ENCODE data around the gene LSM14A.
"Not testable (repeated sequence)": the region's sequence is repeated elsewhere in the genome, so short reads cannot be mapped to it uniquely, and the experiment has no call there.

The LSM14A gene

GRCh38 chr19:34171539-34171876 lies 796 bp upstream of the LSM14A start:
- H3K4me3 ChIP-seq, result peak overlapping the region; percentile 88 to 99 (median 97)

GRCh38 chr19:34172661-34173192 lies 423 bp downstream of the LSM14A start:
- Histone ChIP-seq H3K27ac (peak overlapping the region; percentile 97 to 100 (median 99)), H3K4me1 (peaks cover 47 to 71% (median 64%) of the 10 kb centered on the region in 10 experiments), H3K4me2 (peak overlapping the region; percentile 80 to 98 (median 93)), H3K9ac (peak overlapping the region; percentile 98 to 100 (median 100)), H3K4me3 (peak overlapping the region; percentile 88 to 99 (median 97)), H3K36me3 (peaks cover 3 to 37% (median 16%) of the 10 kb centered on the region in 11 experiments; a peak in 16 of 22 replicates), H4K20me1 (peaks cover 44 to 51% (median 46%) of the 10 kb centered on the region in 11 experiments), H3K27me3 (no peaks in the 10 kb centered on the region), H3K9me3 (replicated peaks in 1 of 11) (no peaks in the 10 kb centered on the region)
- TF ChIP-seq Cebpa-rat (IDR thresholded peaks at IDR 0.05), result no peak

More at GRCh38 chr19:34171539-34171876, 796 bp upstream of the LSM14A start:
- peak overlapping the region; percentile 79 to 98 (median 94) for H3K4me2 ChIP-seq
- peak overlapping the region; percentile 97 to 100 (median 99) for H3K27ac ChIP-seq
- no peaks in the 10 kb centered on the region for H3K27me3 ChIP-seq
- peaks cover 47 to 64% (median 56%) of the 10 kb centered on the region in 10 experiments for H3K4me1 ChIP-seq
- peak overlapping the region; percentile 98 to 100 (median 100) for H3K9ac ChIP-seq
- no peak for TF ChIP-seq Cebpa-rat (IDR thresholded peaks at IDR 0.05)
- H4K20me1 ChIP-seq, result peaks cover 32 to 39% (median 34%) of the 10 kb centered on the region in 11 experiments
- H3K36me3 ChIP-seq, result peaks cover 0 to 25% (median 10%) of the 10 kb centered on the region in 11 experiments; a peak in 10 of 22 replicates
- no peaks in the 10 kb centered on the region for H3K9me3 ChIP-seq (replicated peaks in 1 of 11)

- peak in 2 of 11 experiments; percentile 59 to 63; a peak in 3 of 22 replicates for TF ChIP-seq Cebpa-rat (IDR thresholded peaks at IDR 0.05)
- H3K4me1 ChIP-seq, result peaks cover 43 to 75% (median 67%) of the 10 kb centered on the region in 10 experiments
- H3K4me3 ChIP-seq, result peak overlapping the region; percentile 88 to 99 (median 97)
- H3K36me3 ChIP-seq, result peaks cover 4 to 44% (median 22%) of the 10 kb centered on the region in 11 experiments; a peak in 16 of 22 replicates
- peak overlapping the region; percentile 80 to 98 (median 93) for H3K4me2 ChIP-seq
- no peaks in the 10 kb centered on the region for H3K27me3 ChIP-seq
- no peaks in the 10 kb centered on the region for H3K9me3 ChIP-seq (replicated peaks in 1 of 11)
- peak overlapping the region; percentile 97 to 100 (median 99) for H3K27ac ChIP-seq
- H3K9ac ChIP-seq, result peak overlapping the region; percentile 98 to 100 (median 100)
- H4K20me1 ChIP-seq, result peaks cover 51 to 58% (median 53%) of the 10 kb centered on the region in 11 experiments
Measured at GRCh38 chr19:34173193-34173956, 1.1 kb downstream of the LSM14A start.

GRCh38 chr19:34175173-34175572 lies 2.9 kb downstream of the LSM14A start:
- Histone ChIP-seq H3K36me3 (peaks cover 9 to 62% (median 37%) of the 10 kb centered on the region in 11 experiments; a peak in 21 of 22 replicates), H3K4me1 (peaks cover 46 to 80% (median 71%) of the 10 kb centered on the region in 10 experiments), H3K27ac (peak overlapping the region in 2 of 11 experiments; percentile 3 to 21; a peak in 2 of 22 replicates), H3K9ac (peak overlapping the region in 10 of 11 experiments; percentile 20 to 100 (median 46); a peak in 15 of 22 replicates), H3K4me3 (peak overlapping the region; percentile 25 to 99 (median 91); a peak in 15 of 20 replicates), H4K20me1 (peaks cover 69 to 76% (median 71%) of the 10 kb centered on the region in 11 experiments), H3K4me2 (peak overlapping the region; percentile 80 to 98 (median 93))
- H3K27me3 ChIP-seq; H3K9me3 ChIP-seq (replicated peaks in 1 of 11): not testable (repeated sequence)

GRCh38 chr19:34176581-34176980 lies 4.3 kb downstream of the LSM14A start:
- Histone ChIP-seq H3K27ac (no peak overlapping the region), H3K27me3 (no peaks in the 10 kb centered on the region), H3K4me1 (peaks cover 42 to 80% (median 58%) of the 10 kb centered on the region in 10 experiments), H3K4me3 (0 out of 20 replicates have a peak overlapping the region, but pooled peaks of 1 of the 10 experiments have one; percentile 98), H3K9ac (peak overlapping the region in 1 of 11 experiments; percentile 99; a peak in 2 of 22 replicates), H3K9me3 (replicated peaks in 1 of 11) (no peaks in the 10 kb centered on the region), H4K20me1 (peaks cover 83 to 90% (median 85%) of the 10 kb centered on the region in 11 experiments), H3K36me3 (peaks cover 18 to 76% (median 51%) of the 10 kb centered on the region in 11 experiments; a peak in 21 of 22 replicates), H3K4me2 (peak overlapping the region in 10 of 11 experiments; percentile 7 to 98 (median 92); a peak in 14 of 22 replicates)
- TF ChIP-seq Cebpa-rat (IDR thresholded peaks at IDR 0.05), result no peak

GRCh38 chr19:34178274-34178610 lies 5.9 kb downstream of the LSM14A start:
- Histone ChIP-seq H3K4me2 (peak overlapping the region in 10 of 11 experiments; percentile 5 to 95 (median 42); a peak in 11 of 22 replicates), H3K9ac (0 out of 22 replicates have a peak overlapping the region, but pooled peaks of 1 of the 11 experiments have one; percentile 48), H3K4me1 (peaks cover 38 to 81% (median 54%) of the 10 kb centered on the region in 10 experiments), H3K36me3 (peaks cover 18 to 92% (median 65%) of the 10 kb centered on the region in 11 experiments; a peak in 21 of 22 replicates), H3K27me3 (no peaks in the 10 kb centered on the region), H3K4me3 (no peak overlapping the region), H3K9me3 (replicated peaks in 1 of 11) (no peaks in the 10 kb centered on the region), H4K20me1 (peaks cover 98 to 100% (median 100%) of the 10 kb centered on the region in 11 experiments), H3K27ac (no peak overlapping the region)
- no peak for TF ChIP-seq Cebpa-rat (IDR thresholded peaks at IDR 0.05)

GRCh38 chr19:34179066-34179465 lies 6.8 kb downstream of the LSM14A start:
- Histone ChIP-seq H3K4me2 (peak overlapping the region in 2 of 11 experiments; percentile 6 to 28; a peak in 4 of 22 replicates), H4K20me1 (peaks cover 98 to 100% (median 100%) of the 10 kb centered on the region in 11 experiments), H3K9ac (no peak overlapping the region), H3K9me3 (replicated peaks in 1 of 11) (no peaks in the 10 kb centered on the region), H3K4me3 (no peak overlapping the region), H3K27ac (no peak overlapping the region), H3K36me3 (peaks cover 21 to 100% (median 73%) of the 10 kb centered on the region in 11 experiments), H3K27me3 (no peaks in the 10 kb centered on the region), H3K4me1 (peaks cover 40 to 88% (median 57%) of the 10 kb centered on the region in 10 experiments)
- no peak for TF ChIP-seq Cebpa-rat (IDR thresholded peaks at IDR 0.05)

- Histone ChIP-seq H3K9ac (no peak overlapping the region), H3K4me1 (peaks cover 37 to 87% (median 57%) of the 10 kb centered on the region in 10 experiments), H3K27ac (no peak overlapping the region), H3K36me3 (peaks cover 22 to 94% (median 70%) of the 10 kb centered on the region in 11 experiments), H3K4me2 (peak overlapping the region in 5 of 11 experiments; percentile 40 to 58 (median 43); a peak in 8 of 22 replicates), H3K27me3 (no peaks in the 10 kb centered on the region), H3K9me3 (replicated peaks in 1 of 11) (no peaks in the 10 kb centered on the region), H4K20me1 (peaks cover 100% of the 10 kb centered on the region in 11 experiments), H3K4me3 (no peak overlapping the region)
- no peak for TF ChIP-seq Cebpa-rat (IDR thresholded peaks at IDR 0.05)
Measured at GRCh38 chr19:34180273-34180672, 8.0 kb downstream of the LSM14A start.

Measured in BLaER1 treated with 17β-estradiol and CSF1 and Interleukin-3, amounts not matched to agents 10 nM and 100 nM (cell line).